Cardiac fibroblast (primary cell): ENCODE data around the gene ZAP70.

Experiments used
- DNase-seq, 2 donors: peaks; one replicate each; pipeline versions ENCODE4 v3.0.0 to v3.0.0-alpha.2; 2010; ENCODE audit warnings: low read depth in 2 of 2
- H3K4me3 ChIP-seq, 2 donors: replicated peaks in 1 of 2; 1 replicate in 1 of 2; 2 replicates in 1 of 2; pipeline ENCODE4 v1.5.1; 2011; ENCODE audit warnings: low read depth in 2 of 2, low read length in 2 of 2, mild to moderate bottlenecking in 2 of 2, moderate library complexity in 1 of 2
- CTCF ChIP-seq: IDR thresholded peaks from one replicate; pipeline ENCODE4 v1.5.1; 2011; ENCODE audit warnings: low read depth, mild to moderate bottlenecking, low read length, inconsistent platforms

The ZAP70 gene

GRCh38 chr2:97760480-97761049 is 47.2 kb downstream of the ZAP70 start:
- no peak for DNase-seq
- H3K4me3 ChIP-seq = no peak overlapping the region
- no peak for TF ChIP-seq CTCF

GRCh38 chr2:97761192-97761591 is 47.8 kb downstream of the ZAP70 start:
- no peak for TF ChIP-seq CTCF
- no peak for DNase-seq
- H3K4me3 ChIP-seq = no peak overlapping the region

- TF ChIP-seq CTCF = no peak
- no peak overlapping the region for H3K4me3 ChIP-seq
- no peak for DNase-seq
These were observed 49.9 kb downstream of the ZAP70 start for GRCh38 chr2:97763176-97763845.

DNA sequence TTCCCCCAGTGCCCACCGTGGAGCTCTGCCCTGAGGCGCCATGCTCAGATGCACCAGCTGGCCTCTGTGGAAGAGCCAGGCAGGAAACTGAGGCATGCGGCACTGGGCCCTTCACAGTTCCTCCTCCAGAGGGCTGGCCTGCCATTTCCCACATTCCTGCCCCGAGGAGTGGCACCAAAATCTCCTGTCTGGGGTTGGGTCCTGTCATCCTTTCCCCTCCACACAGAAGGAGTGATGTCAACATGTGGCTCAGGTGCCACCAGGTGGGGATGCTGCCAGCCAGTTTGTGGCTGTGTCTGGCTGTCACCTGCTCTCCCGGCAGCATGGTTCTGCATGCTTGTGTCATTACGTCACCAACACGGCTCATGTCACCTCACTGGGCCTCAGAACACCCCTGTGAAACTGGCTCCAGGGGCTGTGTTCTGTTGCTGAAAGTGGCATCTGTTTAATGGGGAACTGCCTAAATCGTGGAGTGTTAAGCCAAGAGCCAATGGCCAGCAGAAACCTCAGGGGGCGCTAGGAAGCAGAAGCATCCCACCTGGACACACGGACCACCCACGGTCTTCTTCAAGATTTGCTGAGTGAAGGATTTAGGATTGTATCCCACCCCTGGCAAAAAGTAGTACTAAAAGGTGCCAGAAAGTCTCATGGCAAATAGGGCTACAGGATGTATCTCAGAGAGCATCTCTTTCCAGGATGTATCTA is 51.3 kb downstream of the ZAP70 start:
- no peak overlapping the region for H3K4me3 ChIP-seq
- DNase-seq = no peak
- TF ChIP-seq CTCF = no peak

DNA sequence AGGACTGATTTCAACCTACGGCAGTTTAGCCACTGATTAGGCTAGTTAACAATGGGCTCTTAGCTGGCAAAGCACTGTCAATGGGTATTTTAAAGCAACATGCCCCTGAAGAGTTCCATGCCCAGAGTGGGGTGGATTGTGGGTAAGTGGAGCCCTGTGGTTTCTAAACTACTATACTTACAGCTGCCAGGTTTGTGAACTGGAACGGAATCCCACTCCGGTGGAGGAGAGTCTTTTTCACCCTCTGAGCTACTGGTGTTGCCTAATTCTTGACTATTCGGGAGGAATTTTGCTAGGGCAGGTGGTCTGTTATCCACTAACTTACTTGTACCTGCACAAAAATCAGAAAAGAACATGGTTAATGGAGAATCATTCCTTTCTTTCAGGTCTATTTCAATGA is 52.6 kb downstream of the ZAP70 start:
- DNase-seq = no peak
- no peak overlapping the region for H3K4me3 ChIP-seq
- no peak for TF ChIP-seq CTCF

GRCh38 chr2:97766567-97766966 is 53.2 kb downstream of the ZAP70 start:
- TF ChIP-seq CTCF = no peak
- H3K4me3 ChIP-seq = no peak overlapping the region
- peak in 1 of 2 donors; percentile 27 for DNase-seq
